Ishikawa (cell line): Measurements from ENCODE around the gene C16orf87.

Experiments
- CEBPB ChIP-seq: IDR thresholded peaks from 2 replicates; pipeline ENCODE4 v1.6.1; 2012
- CREB1 ChIP-seq: IDR thresholded peaks from 2 replicates; pipeline ENCODE4 v1.6.1; 2012; ENCODE audit warnings: low read depth
- EGR1 ChIP-seq: IDR thresholded peaks from 2 replicates; pipeline ENCODE4 v1.6.1; 2012
- EP300 ChIP-seq: IDR thresholded peaks from 2 replicates; pipeline ENCODE4 v1.6.1; 2012; ENCODE audit warnings: borderline replicate concordance
- FOXM1 ChIP-seq: IDR thresholded peaks from 2 replicates; pipeline ENCODE4 v1.6.1; 2012; ENCODE audit warnings: low read depth, borderline replicate concordance
- NFIC ChIP-seq: IDR thresholded peaks from 2 replicates; pipeline ENCODE4 v1.6.1; 2012
- RAD21 ChIP-seq: IDR thresholded peaks from 2 replicates; pipeline ENCODE4 v1.6.1; 2012; ENCODE audit warnings: low read depth
- TAF1 ChIP-seq: IDR thresholded peaks from 2 replicates; pipeline ENCODE4 v1.6.1; 2012; ENCODE audit warnings: low read depth, mild to moderate bottlenecking
- TCF12 ChIP-seq: IDR thresholded peaks from 2 replicates; pipeline ENCODE4 v1.6.1; 2012; ENCODE audit warnings: low read depth
- TEAD4 ChIP-seq: IDR thresholded peaks from 2 replicates; pipeline ENCODE4 v1.6.1; 2012
- YY1 ChIP-seq: IDR thresholded peaks from 2 replicates; pipeline ENCODE4 v1.6.1; 2012; ENCODE audit warnings: low read depth
- ZBTB7A ChIP-seq: IDR thresholded peaks from 2 replicates; pipeline ENCODE4 v1.6.1; 2012; ENCODE audit warnings: low read depth
- TF ChIP-seq, protein P1 (sequence below): IDR thresholded peaks from 2 replicates; pipeline ENCODE4 v1.6.1; 2012; ENCODE audit warnings: low read depth, mild to moderate bottlenecking
- TF ChIP-seq, protein P2 (sequence below): IDR thresholded peaks from 2 replicates; pipeline ENCODE4 v1.6.1; 2012
- TF ChIP-seq, protein P3 (sequence below): IDR thresholded peaks from 2 replicates; pipeline ENCODE4 v1.6.1; 2012

Gene C16orf87

DNA sequence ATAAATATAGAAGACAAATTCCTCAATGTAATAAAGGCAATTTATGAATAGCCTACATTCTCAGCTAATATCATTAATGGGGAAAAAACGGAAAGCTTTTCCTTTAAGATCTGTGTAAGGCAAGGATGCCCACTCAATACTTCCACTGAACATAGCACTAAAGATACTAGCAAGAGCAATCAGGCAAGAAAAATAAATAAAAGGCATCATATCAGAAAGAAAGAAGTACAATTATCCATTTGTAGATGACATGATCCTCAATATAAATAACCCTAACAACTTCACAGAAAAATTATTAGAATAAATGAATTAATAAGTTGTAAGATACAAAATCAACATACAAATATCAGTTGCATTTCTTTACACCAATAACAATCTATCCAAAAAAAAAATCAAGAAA is 37.1 kb downstream of the C16orf87 start:
- TF ChIP-seq TCF12, result no peak

DNA sequence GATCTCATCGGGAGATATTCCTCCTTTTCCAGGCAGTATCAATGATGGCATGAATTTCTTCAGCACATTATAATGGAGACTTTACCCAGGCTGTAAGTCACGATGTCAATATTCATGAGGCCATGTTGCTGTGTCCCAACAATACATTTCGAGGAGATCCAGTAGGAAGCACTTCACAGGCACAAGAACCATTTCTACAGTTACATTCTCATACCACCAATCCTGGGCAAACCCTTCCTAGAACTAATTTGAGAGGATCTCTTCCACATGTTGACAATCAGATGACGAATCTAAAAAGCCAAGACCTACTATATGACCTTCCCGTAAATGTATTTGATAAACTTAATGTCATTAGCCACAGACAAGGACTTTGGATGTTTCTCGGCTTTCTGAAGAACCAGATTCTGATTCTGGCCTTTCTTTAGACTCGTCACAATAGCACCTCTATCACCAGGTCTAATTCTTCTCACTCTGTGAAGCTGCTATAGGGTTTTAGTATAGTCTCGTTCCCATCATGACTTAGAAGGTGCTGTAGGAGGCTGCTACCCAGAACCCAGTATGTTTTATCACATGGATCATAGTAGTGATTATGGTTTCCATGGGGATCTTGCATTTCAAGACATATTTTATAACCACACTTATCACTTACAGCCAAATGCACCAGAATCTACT is 40.2 kb downstream of the C16orf87 start:
- TF ChIP-seq, protein P1, sequence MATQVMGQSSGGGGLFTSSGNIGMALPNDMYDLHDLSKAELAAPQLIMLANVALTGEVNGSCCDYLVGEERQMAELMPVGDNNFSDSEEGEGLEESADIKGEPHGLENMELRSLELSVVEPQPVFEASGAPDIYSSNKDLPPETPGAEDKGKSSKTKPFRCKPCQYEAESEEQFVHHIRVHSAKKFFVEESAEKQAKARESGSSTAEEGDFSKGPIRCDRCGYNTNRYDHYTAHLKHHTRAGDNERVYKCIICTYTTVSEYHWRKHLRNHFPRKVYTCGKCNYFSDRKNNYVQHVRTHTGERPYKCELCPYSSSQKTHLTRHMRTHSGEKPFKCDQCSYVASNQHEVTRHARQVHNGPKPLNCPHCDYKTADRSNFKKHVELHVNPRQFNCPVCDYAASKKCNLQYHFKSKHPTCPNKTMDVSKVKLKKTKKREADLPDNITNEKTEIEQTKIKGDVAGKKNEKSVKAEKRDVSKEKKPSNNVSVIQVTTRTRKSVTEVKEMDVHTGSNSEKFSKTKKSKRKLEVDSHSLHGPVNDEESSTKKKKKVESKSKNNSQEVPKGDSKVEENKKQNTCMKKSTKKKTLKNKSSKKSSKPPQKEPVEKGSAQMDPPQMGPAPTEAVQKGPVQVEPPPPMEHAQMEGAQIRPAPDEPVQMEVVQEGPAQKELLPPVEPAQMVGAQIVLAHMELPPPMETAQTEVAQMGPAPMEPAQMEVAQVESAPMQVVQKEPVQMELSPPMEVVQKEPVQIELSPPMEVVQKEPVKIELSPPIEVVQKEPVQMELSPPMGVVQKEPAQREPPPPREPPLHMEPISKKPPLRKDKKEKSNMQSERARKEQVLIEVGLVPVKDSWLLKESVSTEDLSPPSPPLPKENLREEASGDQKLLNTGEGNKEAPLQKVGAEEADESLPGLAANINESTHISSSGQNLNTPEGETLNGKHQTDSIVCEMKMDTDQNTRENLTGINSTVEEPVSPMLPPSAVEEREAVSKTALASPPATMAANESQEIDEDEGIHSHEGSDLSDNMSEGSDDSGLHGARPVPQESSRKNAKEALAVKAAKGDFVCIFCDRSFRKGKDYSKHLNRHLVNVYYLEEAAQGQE, result no peak
- TF ChIP-seq EGR1 (no peak), RAD21 (no peak), TCF12 (no peak), CREB1 (no peak), EP300 (no peak), NFIC (no peak), FOXM1 (no peak), ZBTB7A (no peak), TAF1 (no peak)
- TF ChIP-seq, protein P2, sequence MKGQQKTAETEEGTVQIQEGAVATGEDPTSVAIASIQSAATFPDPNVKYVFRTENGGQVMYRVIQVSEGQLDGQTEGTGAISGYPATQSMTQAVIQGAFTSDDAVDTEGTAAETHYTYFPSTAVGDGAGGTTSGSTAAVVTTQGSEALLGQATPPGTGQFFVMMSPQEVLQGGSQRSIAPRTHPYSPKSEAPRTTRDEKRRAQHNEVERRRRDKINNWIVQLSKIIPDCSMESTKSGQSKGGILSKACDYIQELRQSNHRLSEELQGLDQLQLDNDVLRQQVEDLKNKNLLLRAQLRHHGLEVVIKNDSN, result no peak

DNA sequence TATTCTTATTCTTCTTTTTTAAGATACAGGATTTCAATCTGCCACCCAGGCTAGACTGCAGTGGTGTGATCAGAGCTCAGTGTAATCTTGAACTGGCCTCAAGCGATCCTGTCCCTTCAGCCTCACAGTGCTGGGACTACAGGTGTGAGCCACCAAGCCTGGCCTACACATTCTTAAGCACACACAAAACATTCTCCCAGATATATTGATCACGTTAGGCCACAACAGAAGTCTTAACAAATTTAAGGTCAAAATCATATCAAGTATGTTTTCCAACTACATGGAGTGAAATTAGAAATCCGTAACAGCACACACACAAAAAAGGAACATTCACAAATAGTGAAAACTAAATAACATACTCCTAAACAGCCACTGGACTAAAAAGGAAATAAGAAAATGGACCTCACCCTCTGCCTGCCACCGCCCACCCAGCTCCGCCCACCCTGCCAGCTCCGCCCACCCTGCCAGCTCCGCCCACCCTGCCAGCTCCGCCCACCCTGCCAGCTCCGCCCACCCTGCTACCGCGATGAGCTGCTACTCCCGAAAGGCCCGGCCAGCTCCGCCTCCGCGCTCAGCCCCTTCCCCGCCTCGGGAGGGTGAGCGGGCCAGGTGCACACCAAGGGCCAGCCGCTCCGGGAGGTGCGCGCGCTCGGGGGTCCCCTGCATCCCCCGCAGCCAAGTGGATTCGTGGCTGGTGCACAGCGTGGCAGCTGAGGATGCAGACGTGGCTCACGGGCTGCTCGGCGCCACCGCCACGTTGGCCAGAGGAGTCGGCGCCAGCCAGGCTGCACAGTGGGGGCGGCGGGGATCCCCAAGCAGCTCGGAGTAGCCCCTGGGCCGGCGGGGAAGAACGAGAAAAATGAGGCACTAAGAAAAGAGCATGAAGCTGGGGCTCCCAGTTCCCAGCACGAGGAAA is 41.2 kb downstream of the C16orf87 start:
- 0 out of 2 replicates have a peak, but pooled peaks have one; percentile 41 for TF ChIP-seq TCF12
- peak; percentile 81 for TF ChIP-seq ZBTB7A
- 0 out of 2 replicates have a peak, but pooled peaks have one; percentile 41 for TF ChIP-seq YY1
- TF ChIP-seq, protein P3, sequence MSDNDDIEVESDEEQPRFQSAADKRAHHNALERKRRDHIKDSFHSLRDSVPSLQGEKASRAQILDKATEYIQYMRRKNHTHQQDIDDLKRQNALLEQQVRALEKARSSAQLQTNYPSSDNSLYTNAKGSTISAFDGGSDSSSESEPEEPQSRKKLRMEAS, result peak; percentile 71; the same call in 1 of the 2 replicates
- TF ChIP-seq RAD21, result no peak
- TF ChIP-seq TAF1, result peak; percentile 44; the same call in 1 of the 2 replicates
- no peak for TF ChIP-seq CREB1

DNA sequence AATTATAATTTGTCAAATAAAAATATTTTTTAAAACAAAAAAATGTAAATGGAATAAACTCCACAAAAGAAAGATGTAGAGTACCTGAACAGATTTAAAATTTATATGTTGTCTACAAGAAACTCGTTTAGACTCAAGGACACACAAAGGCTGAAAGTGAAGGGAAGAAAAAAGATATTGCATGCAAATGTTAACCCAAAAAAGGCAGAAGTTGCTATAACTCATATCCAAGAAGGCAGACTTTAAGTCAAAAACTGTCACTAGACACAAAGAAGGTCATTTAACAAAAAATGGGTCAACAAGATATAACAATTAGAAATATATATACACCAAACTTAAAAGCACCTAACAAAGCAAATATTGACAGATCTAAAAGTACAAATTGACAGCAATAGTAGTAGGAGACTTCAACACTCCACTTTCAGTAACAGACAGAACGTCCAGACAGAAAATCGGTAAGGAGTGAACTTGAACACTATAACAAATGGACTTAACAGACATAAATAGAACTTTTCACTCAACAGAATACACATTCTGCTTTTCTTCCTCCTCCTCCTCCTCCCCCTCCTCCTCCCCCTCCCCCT is 42.0 kb downstream of the C16orf87 start:
- TF ChIP-seq, protein P1, result no peak
- TF ChIP-seq CEBPB (no peak), YY1 (no peak), EP300 (no peak), TCF12 (no peak), RAD21 (no peak)

DNA sequence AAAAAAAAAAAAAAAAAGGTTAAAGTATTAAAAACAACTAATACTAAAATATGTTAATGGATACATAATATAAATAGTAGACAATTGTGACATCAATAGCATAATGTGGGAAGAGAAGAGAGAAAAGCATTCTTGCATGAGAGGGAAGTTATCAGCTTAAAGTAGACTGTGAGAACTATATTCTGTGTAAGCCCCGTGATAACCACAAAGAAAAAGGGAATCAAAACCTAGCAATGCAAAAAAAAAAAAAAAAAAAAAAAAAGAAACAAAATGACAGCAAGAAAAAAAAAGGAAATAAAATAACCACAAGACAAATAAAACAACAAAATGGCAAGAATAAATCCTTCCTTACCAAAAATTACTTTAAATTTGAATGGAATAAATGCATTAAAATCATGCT is 43.1 kb downstream of the C16orf87 start:
- TF ChIP-seq TAF1 (no peak), ZBTB7A (no peak), TEAD4 (no peak), RAD21 (no peak), FOXM1 (no peak), YY1 (no peak), TCF12 (no peak), CREB1 (no peak), EP300 (no peak), CEBPB (no peak), EGR1 (no peak), NFIC (no peak)
- TF ChIP-seq, protein P3, result no peak
- TF ChIP-seq, protein P2, result no peak
- TF ChIP-seq, protein P1, result no peak
